Colonic mucosa (tissue), 4 donors: ENCODE data around the gene ATG4A. TPM values are rescaled to one million over a fixed set of nuclear protein-coding genes. Genes with fewer than 3 reads are reported as not detected.

ENCODE experiments used
- DNase-seq: peaks from one replicate; pipeline ENCODE4 v3.0.0-alpha.2; 2020
- H3K27ac ChIP-seq: fragments of 200-600 bp; one replicate; pipeline ENCODE4 v1.8.0; 2021
- H3K27me3 ChIP-seq: fragments of 200-600 bp; one replicate; pipeline ENCODE4 v1.8.0; 2021
- H3K36me3 ChIP-seq: fragments of 200-600 bp; one replicate; pipeline ENCODE4 v1.8.0; 2021
- H3K4me1 ChIP-seq: fragments of 200-600 bp; one replicate; pipeline ENCODE4 v1.8.0; 2021; ENCODE audit warnings: mild to moderate bottlenecking
- H3K4me3 ChIP-seq: fragments of 200-600 bp; one replicate; pipeline ENCODE4 v1.8.0; 2021
- H3K9ac ChIP-seq, 2 donors: one replicate each; pipeline ENCODE4 v1.7.0; 2013; ENCODE audit warnings: control low read depth in 2 of 2, low read depth in 2 of 2, low read length in 2 of 2
- H3K9me3 ChIP-seq: fragments of 200-600 bp; one replicate; pipeline ENCODE4 v1.8.0; 2021
- CTCF ChIP-seq: fragments of 200-600 bp; IDR thresholded peaks from one replicate; pipeline ENCODE4 v1.8.0; 2022; ENCODE audit warnings: antibody characterized with exemption, mild to moderate bottlenecking
- intact Hi-C: fragments of 100-400 bp; cut with DNase I; formaldehyde crosslinking; loops from one replicate; pipeline ENCODE4 v1.14.1; 2022
- total RNA-seq, 2 donors: library from RNA; stranded (reverse); fragmentation: NEBNext Ultra II Directional in 1 of 2; extraction: Animal tissue kit (Norgen Biotek cat#: 25700) in 1 of 2; gene quantifications; one replicate each; pipeline ENCODE4 v1.2.1, GENCODE V29; 2021
- donor health status: healthy.
- donor health status: DM: no; HTN: no; CAD: no.
- donor health status: DM: no; HTN: no; CAD: no.

Gene ATG4A
- total RNA-seq, 2 donors from 2014 or later = 15.7 to 19.0 TPM

- no peak for TF ChIP-seq CTCF
- Histone ChIP-seq H3K36me3 (no peaks in the 10 kb centered on the region), H3K4me1 (no peaks in the 10 kb centered on the region), H3K27ac (no peak overlapping the region), H3K9me3 (no peaks in the 10 kb centered on the region), H3K27me3 (no peaks in the 10 kb centered on the region), H3K4me3 (no peak overlapping the region), H3K9ac (no peak overlapping the region)
- intact Hi-C loops = no loop called here
- no peak for DNase-seq
Measured at GRCh38 chrX:108148524-108148923, 56.9 kb downstream of the ATG4A start.

- H3K4me3 ChIP-seq = no peak overlapping the region
- DNase-seq = no peak
- no peak for TF ChIP-seq CTCF
- no peaks in the 10 kb centered on the region for H3K9me3 ChIP-seq
- H3K9ac ChIP-seq = no peak overlapping the region
- H3K27me3 ChIP-seq = no peaks in the 10 kb centered on the region
- H3K36me3 ChIP-seq = no peaks in the 10 kb centered on the region
- no peaks in the 10 kb centered on the region for H3K4me1 ChIP-seq
- intact Hi-C loops = no loop called here
- H3K27ac ChIP-seq = no peak overlapping the region
Measured at GRCh38 chrX:108156082-108156481, 64.5 kb downstream of the ATG4A start.

GRCh38 chrX:108156934-108157466 is 65.4 kb downstream of the ATG4A start:
- DNase-seq = no peak
- no peaks in the 10 kb centered on the region for H3K9me3 ChIP-seq
- intact Hi-C loops = no loop called here

GRCh38 chrX:108157628-108158027 is 66.0 kb downstream of the ATG4A start:
- Histone ChIP-seq H3K9ac (no peak overlapping the region), H3K4me3 (no peak overlapping the region), H3K27me3 (no peaks in the 10 kb centered on the region), H3K9me3 (no peaks in the 10 kb centered on the region), H3K4me1 (no peaks in the 10 kb centered on the region), H3K27ac (no peak overlapping the region), H3K36me3 (no peaks in the 10 kb centered on the region)
- no peak for TF ChIP-seq CTCF
- no peak for DNase-seq
- intact Hi-C loops = no loop called here

More at GRCh38 chrX:108156934-108157466, 65.4 kb downstream of the ATG4A start:
- H3K9ac ChIP-seq = no peak overlapping the region
- no peaks in the 10 kb centered on the region for H3K27me3 ChIP-seq
- TF ChIP-seq CTCF = no peak
- H3K36me3 ChIP-seq = no peaks in the 10 kb centered on the region
- no peaks in the 10 kb centered on the region for H3K4me1 ChIP-seq
- H3K27ac ChIP-seq = no peak overlapping the region
- no peak overlapping the region for H3K4me3 ChIP-seq

GRCh38 chrX:108159028-108159670 is 67.6 kb downstream of the ATG4A start:
- no peak overlapping the region for H3K4me3 ChIP-seq
- no peak for DNase-seq
- no peak overlapping the region for H3K27ac ChIP-seq
- no peaks in the 10 kb centered on the region for H3K36me3 ChIP-seq
- no peak for TF ChIP-seq CTCF
- no peaks in the 10 kb centered on the region for H3K4me1 ChIP-seq
- no peak overlapping the region for H3K9ac ChIP-seq
- no peaks in the 10 kb centered on the region for H3K27me3 ChIP-seq
- no peaks in the 10 kb centered on the region for H3K9me3 ChIP-seq
- intact Hi-C loops = no loop called here
